VCaP (cell line): Measurements from ENCODE around the gene LPCAT2.

ENCODE experiments used
- H3K27ac ChIP-seq: fragments of 450-650 bp; 2 replicates; pipeline ENCODE4 v1.5.1; 2017
- TF ChIP-seq, protein P1 (sequence below): fragments of 450-650 bp; conservative IDR thresholded peaks from 2 replicates; pipeline ENCODE4 v1.5.1; 2017; ENCODE audit warnings: mild to moderate bottlenecking, moderate library complexity

LPCAT2 gene

DNA sequence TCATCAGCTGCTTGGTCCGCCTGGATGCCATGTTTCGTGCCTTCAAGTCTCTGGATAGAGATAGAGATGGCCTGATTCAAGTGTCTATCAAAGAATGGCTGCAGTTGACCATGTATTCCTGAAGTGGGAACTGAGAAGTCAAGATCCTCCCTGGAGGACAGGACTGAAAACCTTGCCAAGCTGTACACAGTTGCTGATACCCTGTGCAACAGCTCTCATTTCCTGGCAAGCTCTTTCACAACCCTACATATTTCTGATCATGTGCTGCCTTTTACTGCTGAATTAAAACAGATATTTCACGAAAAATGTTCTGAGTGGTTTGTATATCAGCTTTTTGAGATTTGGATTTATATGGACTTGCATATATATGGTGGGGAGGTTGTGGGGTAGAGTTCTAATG, 58.5 kb downstream of the LPCAT2 start:
- TF ChIP-seq, protein P1, sequence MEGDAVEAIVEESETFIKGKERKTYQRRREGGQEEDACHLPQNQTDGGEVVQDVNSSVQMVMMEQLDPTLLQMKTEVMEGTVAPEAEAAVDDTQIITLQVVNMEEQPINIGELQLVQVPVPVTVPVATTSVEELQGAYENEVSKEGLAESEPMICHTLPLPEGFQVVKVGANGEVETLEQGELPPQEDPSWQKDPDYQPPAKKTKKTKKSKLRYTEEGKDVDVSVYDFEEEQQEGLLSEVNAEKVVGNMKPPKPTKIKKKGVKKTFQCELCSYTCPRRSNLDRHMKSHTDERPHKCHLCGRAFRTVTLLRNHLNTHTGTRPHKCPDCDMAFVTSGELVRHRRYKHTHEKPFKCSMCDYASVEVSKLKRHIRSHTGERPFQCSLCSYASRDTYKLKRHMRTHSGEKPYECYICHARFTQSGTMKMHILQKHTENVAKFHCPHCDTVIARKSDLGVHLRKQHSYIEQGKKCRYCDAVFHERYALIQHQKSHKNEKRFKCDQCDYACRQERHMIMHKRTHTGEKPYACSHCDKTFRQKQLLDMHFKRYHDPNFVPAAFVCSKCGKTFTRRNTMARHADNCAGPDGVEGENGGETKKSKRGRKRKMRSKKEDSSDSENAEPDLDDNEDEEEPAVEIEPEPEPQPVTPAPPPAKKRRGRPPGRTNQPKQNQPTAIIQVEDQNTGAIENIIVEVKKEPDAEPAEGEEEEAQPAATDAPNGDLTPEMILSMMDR, result no peak
- H3K27ac ChIP-seq, result no peak overlapping the region

DNA sequence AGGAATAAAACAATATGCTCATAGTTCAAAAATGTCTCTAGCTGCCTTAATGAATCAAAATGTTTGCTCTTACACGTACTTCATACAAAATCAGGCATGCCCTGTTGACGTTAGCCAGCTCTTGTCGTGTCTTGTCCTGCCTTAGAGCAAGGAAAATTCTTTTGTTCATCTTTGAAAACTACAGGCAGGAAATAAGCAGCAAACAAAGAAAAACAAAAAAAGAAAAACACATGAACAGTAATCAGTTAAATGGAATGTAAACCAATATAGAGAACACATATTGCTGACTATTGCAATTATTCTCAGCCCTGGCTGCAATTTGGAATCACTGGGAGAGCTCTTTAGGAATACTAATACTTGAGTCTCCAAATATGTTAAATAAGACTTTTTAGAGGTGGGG, 59.3 kb downstream of the LPCAT2 start:
- TF ChIP-seq, protein P1, result no peak

DNA sequence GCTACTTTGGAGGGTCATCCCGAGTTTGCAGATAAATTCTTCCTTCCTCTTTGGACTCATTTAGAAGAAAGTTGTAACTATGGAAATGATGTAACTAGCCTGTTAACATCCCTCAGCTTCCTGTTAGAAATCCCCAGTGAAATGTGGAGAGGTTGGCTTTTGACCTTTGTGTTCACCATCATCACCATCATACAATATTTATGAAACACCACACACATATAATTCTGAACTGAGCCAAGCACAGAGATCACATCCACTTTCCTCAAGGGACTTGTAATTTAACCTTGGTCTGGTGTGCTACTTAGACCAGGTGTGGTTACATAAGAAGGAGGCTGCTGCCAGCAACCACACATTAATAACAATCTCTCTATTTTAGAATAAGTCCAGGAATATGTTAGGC, 60.2 kb downstream of the LPCAT2 start:
- TF ChIP-seq, protein P1, result no peak
- H3K27ac ChIP-seq, result no peak overlapping the region

More for the DNA sequence above, 59.3 kb downstream of the LPCAT2 start:
- H3K27ac ChIP-seq, result no peak overlapping the region

DNA sequence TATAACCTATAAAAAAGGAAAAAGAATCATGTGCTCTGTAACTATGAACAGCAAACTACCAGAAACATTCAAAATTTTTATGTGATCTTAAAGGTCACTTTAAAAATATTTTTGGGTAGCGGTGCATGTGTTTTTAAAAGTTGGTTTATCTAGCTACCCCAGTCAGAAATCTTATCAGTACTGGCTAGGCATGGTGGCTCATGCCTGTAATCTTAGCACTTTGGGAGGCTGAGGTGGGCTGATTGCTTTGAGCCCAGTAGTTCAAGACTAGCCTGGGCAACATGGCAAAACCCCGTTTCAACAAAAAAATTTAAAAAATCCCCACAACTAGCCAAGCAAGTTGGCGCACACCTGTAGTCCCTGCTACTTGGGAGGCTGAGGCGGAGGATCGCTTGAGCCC, 61.3 kb downstream of the LPCAT2 start:
- H3K27ac ChIP-seq, result no peak overlapping the region

DNA sequence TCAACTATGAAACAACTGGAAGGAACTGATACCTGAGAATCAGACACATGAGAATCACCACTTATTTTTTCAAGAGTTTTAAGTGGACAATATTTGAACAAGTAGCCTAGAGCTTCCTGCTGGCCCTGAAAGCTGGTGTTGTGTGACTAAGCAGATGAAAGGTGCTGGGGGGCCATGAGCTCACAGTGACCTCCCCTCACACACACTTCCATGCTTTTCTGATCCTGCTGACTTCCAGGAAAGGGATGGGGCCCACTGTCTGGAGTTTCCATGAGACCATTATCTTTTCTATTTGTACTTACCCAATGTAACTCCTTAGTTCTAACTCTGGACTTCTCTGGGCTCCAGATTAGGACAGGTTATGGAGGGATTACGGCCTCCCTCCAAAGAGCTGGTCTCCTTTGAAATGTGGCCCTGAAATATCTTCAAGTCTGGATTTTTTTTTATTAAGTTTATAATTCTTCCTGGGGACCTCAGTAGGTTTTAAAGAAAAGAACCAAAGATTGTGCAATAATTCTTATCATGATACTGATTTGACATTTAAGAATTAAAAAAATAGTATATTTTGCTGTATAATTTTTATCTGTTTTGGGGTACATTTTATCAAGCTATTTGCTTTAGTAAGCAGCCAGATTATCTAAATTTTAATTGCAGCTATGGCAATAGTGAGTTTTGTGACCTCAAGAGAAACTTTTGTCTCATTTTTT, 62.5 kb downstream of the LPCAT2 start:
- TF ChIP-seq, protein P1, result no peak
- H3K27ac ChIP-seq, result no peak overlapping the region

More for the DNA sequence above, 61.3 kb downstream of the LPCAT2 start:
- TF ChIP-seq, protein P1, result no peak

DNA sequence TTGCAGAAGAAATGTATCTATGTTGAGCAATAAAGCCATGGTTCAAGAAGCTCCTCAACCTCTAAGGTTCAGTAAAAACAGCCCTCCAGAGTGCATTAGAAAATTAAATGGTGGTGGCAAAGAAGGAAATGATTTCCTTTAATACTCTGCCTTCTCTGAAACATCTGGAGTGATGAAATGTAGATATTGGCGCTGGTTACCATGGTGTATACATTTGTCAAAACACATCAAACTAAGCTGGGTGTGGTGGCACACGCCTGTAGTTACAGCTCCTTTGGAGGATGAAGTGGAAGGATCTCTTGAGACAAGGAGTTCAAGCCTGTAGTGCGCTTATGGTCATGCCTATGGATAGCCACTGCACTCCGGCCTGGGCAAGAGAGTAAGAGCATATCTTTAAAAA, 63.6 kb downstream of the LPCAT2 start:
- no peak overlapping the region for H3K27ac ChIP-seq
- TF ChIP-seq, protein P1, result no peak

DNA sequence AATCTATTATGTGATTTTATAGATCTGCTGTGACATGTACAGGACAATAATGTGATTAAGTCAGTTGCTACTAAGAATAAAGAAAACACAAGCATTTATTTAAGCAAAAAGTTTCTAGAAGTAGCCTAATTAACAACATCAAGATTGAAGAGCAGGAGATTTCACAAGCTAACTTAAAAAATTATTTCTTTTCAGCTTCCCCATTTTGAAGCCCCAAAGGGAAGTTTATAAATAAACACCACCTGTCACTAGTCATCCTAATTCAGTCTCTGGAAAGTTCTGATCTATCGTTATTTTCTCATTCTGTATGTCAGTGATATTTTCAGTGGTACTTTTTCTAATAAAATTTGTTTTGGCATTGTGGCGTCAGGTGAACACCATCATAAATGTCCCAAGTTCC, 65.9 kb downstream of the LPCAT2 start:
- TF ChIP-seq, protein P1, result no peak

More for the DNA sequence above, 65.9 kb downstream of the LPCAT2 start:
- no peak overlapping the region for H3K27ac ChIP-seq
